HUES64 (cell line): Measurements from ENCODE around the gene P2RY12.

ENCODE experiments used
- H3K27ac ChIP-seq: 2 replicates; pipeline ENCODE4 v1.7.0; 2013; ENCODE audit warnings: low read depth, low read length, inconsistent platforms
- H3K27me3 ChIP-seq: 2 replicates; pipeline ENCODE4 v1.6.1; 2013; ENCODE audit warnings: mild to moderate bottlenecking, low read length; ENCODE audit not compliant: insufficient read depth
- H3K36me3 ChIP-seq: 2 replicates; pipeline ENCODE4 v1.6.1; 2013; ENCODE audit warnings: mild to moderate bottlenecking, low read length; ENCODE audit not compliant: insufficient read depth
- H3K4me1 ChIP-seq: 2 replicates; pipeline ENCODE4 v1.6.1; 2013; ENCODE audit warnings: mild to moderate bottlenecking, low read length, moderate library complexity; ENCODE audit not compliant: insufficient read depth
- H3K4me3 ChIP-seq: 2 replicates; pipeline ENCODE4 v1.5.1; 2013; ENCODE audit warnings: mild to moderate bottlenecking, low read length, moderate library complexity
- H3K9ac ChIP-seq: 2 replicates; pipeline ENCODE4 v1.6.1; 2013; ENCODE audit warnings: mild to moderate bottlenecking, low read depth, low read length
- H3K9me3 ChIP-seq: 2 replicates; pipeline ENCODE4 v1.6.1; 2013; ENCODE audit warnings: low read depth, low read length; ENCODE audit not compliant: insufficient read depth
- WGBS: fragments of 150-250, 120-280 bp; methylation state at CpG from one replicate; pipeline ENCODE4 v1.1.7; 2013; ENCODE audit warnings: missing lambda C conversion rate; 5-methylcytosine and 5-hydroxymethylcytosine counted together

The P2RY12 gene

GRCh38 chr3:151346292-151346691 lies 38.3 kb downstream of the P2RY12 start:
- no peaks in the 10 kb centered on the region for H3K27me3 ChIP-seq
- H3K9ac ChIP-seq = no peak overlapping the region
- no peaks in the 10 kb centered on the region for H3K36me3 ChIP-seq
- H3K4me1 ChIP-seq = peaks cover 24% of the 10 kb centered on the region
- H3K9me3 ChIP-seq = no peaks in the 10 kb centered on the region
- 91% methylated on average over 3 of the region's 3 CpGs for WGBS
- no peak overlapping the region for H3K27ac ChIP-seq
- no peak overlapping the region for H3K4me3 ChIP-seq

- no peak overlapping the region for H3K9ac ChIP-seq
These were observed 38.7 kb downstream of the P2RY12 start for GRCh38 chr3:151345859-151346258.

GRCh38 chr3:151331696-151332095 lies 52.9 kb downstream of the P2RY12 start:
- Histone ChIP-seq H3K9me3 (no peaks in the 10 kb centered on the region), H3K36me3 (no peaks in the 10 kb centered on the region), H3K27ac (no peak overlapping the region), H3K4me1 (0 out of 2 replicates have a peak, but pooled peaks cover 5% of the 10 kb centered on the region), H3K9ac (no peak overlapping the region), H3K4me3 (no peak overlapping the region), H3K27me3 (no peaks in the 10 kb centered on the region)
- WGBS = 94% methylated on average over 2 of the region's 2 CpGs

More at GRCh38 chr3:151345859-151346258, 38.7 kb downstream of the P2RY12 start:
- Histone ChIP-seq H3K27ac (no peak overlapping the region), H3K9me3 (no peaks in the 10 kb centered on the region), H3K27me3 (no peaks in the 10 kb centered on the region), H3K4me3 (no peak overlapping the region), H3K4me1 (peaks cover 24% of the 10 kb centered on the region), H3K36me3 (no peaks in the 10 kb centered on the region)
- 91% methylated on average over 2 of the region's 2 CpGs for WGBS

GRCh38 chr3:151330899-151331298 lies 53.7 kb downstream of the P2RY12 start:
- H3K9ac ChIP-seq = no peak overlapping the region
- no peaks in the 10 kb centered on the region for H3K27me3 ChIP-seq
- H3K36me3 ChIP-seq = no peaks in the 10 kb centered on the region
- H3K27ac ChIP-seq = no peak overlapping the region
- 0 out of 2 replicates have a peak, but pooled peaks cover 5% of the 10 kb centered on the region for H3K4me1 ChIP-seq
- no peak overlapping the region for H3K4me3 ChIP-seq
- H3K9me3 ChIP-seq = no peaks in the 10 kb centered on the region

- Histone ChIP-seq H3K27ac (no peak overlapping the region), H3K27me3 (no peaks in the 10 kb centered on the region), H3K36me3 (no peaks in the 10 kb centered on the region), H3K4me3 (no peak overlapping the region), H3K4me1 (0 out of 2 replicates have a peak, but pooled peaks cover 5% of the 10 kb centered on the region), H3K9ac (no peak overlapping the region), H3K9me3 (no peaks in the 10 kb centered on the region)
- 92% methylated on average over 3 of the region's 4 CpGs for WGBS
These were observed 54.2 kb downstream of the P2RY12 start for GRCh38 chr3:151330379-151330778.

GRCh38 chr3:151329363-151329762 lies 55.2 kb downstream of the P2RY12 start, which contains the start of gene P2RY13:
Gene P2RY13, minus strand, starts transcription at chr3:151329549. Its CDS starts 21 bp downstream, at chr3:151329528.
- 87% methylated on average over 1 of the region's 1 CpG for WGBS
- Histone ChIP-seq H3K27me3 (no peaks in the 10 kb centered on the region), H3K9me3 (no peaks in the 10 kb centered on the region), H3K4me3 (no peak within 1 kb of the TSS), H3K9ac (no peak within 1 kb of the TSS), H3K36me3 (no peaks in the 10 kb centered on the region), H3K4me1 (0 out of 2 replicates have a peak, but pooled peaks cover 5% of the 10 kb centered on the region), H3K27ac (no peak within 1 kb of the TSS)

GRCh38 chr3:151328298-151328995 lies 56.1 kb downstream of the P2RY12 start:
- H3K9ac ChIP-seq = no peak overlapping the region
- H3K36me3 ChIP-seq = no peaks in the 10 kb centered on the region
- H3K27me3 ChIP-seq = no peaks in the 10 kb centered on the region
- H3K9me3 ChIP-seq = no peaks in the 10 kb centered on the region
- no peak overlapping the region for H3K4me3 ChIP-seq
- no peak overlapping the region for H3K27ac ChIP-seq
- 0 out of 2 replicates have a peak, but pooled peaks cover 5% of the 10 kb centered on the region for H3K4me1 ChIP-seq
- WGBS = 85% methylated on average over 10 of the region's 10 CpGs

GRCh38 chr3:151327571-151328198 lies 56.9 kb downstream of the P2RY12 start:
- no peak overlapping the region for H3K27ac ChIP-seq
- no peaks in the 10 kb centered on the region for H3K27me3 ChIP-seq
- 0 out of 2 replicates have a peak, but pooled peaks cover 5% of the 10 kb centered on the region for H3K4me1 ChIP-seq
- H3K4me3 ChIP-seq = no peak overlapping the region
- WGBS = 51% methylated on average over 2 of the region's 3 CpGs
- H3K9ac ChIP-seq = no peak overlapping the region
- no peaks in the 10 kb centered on the region for H3K36me3 ChIP-seq
- no peaks in the 10 kb centered on the region for H3K9me3 ChIP-seq

GRCh38 chr3:151322511-151322910 lies 62.0 kb downstream of the P2RY12 start:
- Histone ChIP-seq H3K27ac (no peak overlapping the region), H3K27me3 (no peaks in the 10 kb centered on the region), H3K9ac (no peak overlapping the region), H3K4me1 (peaks cover 16% of the 10 kb centered on the region), H3K36me3 (no peaks in the 10 kb centered on the region), H3K4me3 (no peak overlapping the region), H3K9me3 (no peaks in the 10 kb centered on the region)
- no CpG with 5 or more reads among the region's 1 CpG for WGBS

- Histone ChIP-seq H3K36me3 (no peaks in the 10 kb centered on the region), H3K9ac (no peak overlapping the region), H3K27ac (no peak overlapping the region), H3K9me3 (no peaks in the 10 kb centered on the region), H3K4me3 (no peak overlapping the region), H3K4me1 (peaks cover 23% of the 10 kb centered on the region), H3K27me3 (no peaks in the 10 kb centered on the region)
- WGBS = no CpG with 5 or more reads among the region's 1 CpG
These were observed 63.0 kb downstream of the P2RY12 start for GRCh38 chr3:151321526-151321925.

- H3K4me3 ChIP-seq = no peak overlapping the region
- no peak overlapping the region for H3K27ac ChIP-seq
- H3K36me3 ChIP-seq = no peaks in the 10 kb centered on the region
- peaks cover 37% of the 10 kb centered on the region for H3K4me1 ChIP-seq
- no peak overlapping the region for H3K9ac ChIP-seq
- H3K9me3 ChIP-seq = no peaks in the 10 kb centered on the region
- WGBS = 97% methylated on average over 2 of the region's 2 CpGs
- no peaks in the 10 kb centered on the region for H3K27me3 ChIP-seq
These were observed 64.4 kb downstream of the P2RY12 start for GRCh38 chr3:151320131-151320530.
